NCI-H2081 (cell line): ENCODE data around the gene VAC14.
"Not testable (repeated sequence)": the region's sequence is repeated elsewhere in the genome, so short reads cannot be mapped to it uniquely, and the experiment has no call there.

Experiments
- DNase-seq, 2 experiments: peaks; one replicate each; lab custom pipeline; 2025; lab: John Stamatoyannopoulos, UW

Gene VAC14

GRCh38 chr16:70743791-70744190 is 57.2 kb downstream of the VAC14 start:
- no peak for DNase-seq

- not testable (repeated sequence) for DNase-seq
Observed at GRCh38 chr16:70742967-70743366, 58.0 kb downstream of the VAC14 start.

- no peak for DNase-seq
Observed at GRCh38 chr16:70741783-70742125, 59.2 kb downstream of the VAC14 start.

GRCh38 chr16:70740914-70741782 is 59.8 kb downstream of the VAC14 start:
- no peak for DNase-seq

- DNase-seq: no peak
Observed at GRCh38 chr16:70740174-70740913, 60.6 kb downstream of the VAC14 start.

GRCh38 chr16:70739389-70739788 is 61.6 kb downstream of the VAC14 start:
- DNase-seq: no peak

- no peak for DNase-seq
Observed at GRCh38 chr16:70738083-70738977, 62.6 kb downstream of the VAC14 start.

- DNase-seq: no peak
Observed at GRCh38 chr16:70737377-70738082, 63.4 kb downstream of the VAC14 start.

- no peak for DNase-seq
Observed at GRCh38 chr16:70736465-70737376, 64.2 kb downstream of the VAC14 start.

- DNase-seq: no peak
Observed at GRCh38 chr16:70735141-70735979, 65.6 kb downstream of the VAC14 start.

- DNase-seq: no peak
Observed at GRCh38 chr16:70734522-70735095, 66.3 kb downstream of the VAC14 start.

- DNase-seq: no peak
Observed at GRCh38 chr16:70730944-70731343, 70.0 kb downstream of the VAC14 start.

GRCh38 chr16:70730031-70730430 is 70.9 kb downstream of the VAC14 start:
- DNase-seq: no peak

- no peak for DNase-seq
Observed at GRCh38 chr16:70729292-70729691, 71.7 kb downstream of the VAC14 start.

- no peak for DNase-seq
Observed at GRCh38 chr16:70728150-70728549, 72.8 kb downstream of the VAC14 start.

GRCh38 chr16:70726892-70727361 is 74.0 kb downstream of the VAC14 start:
- DNase-seq: no peak

- DNase-seq: no peak
Observed at GRCh38 chr16:70725912-70726828, 74.8 kb downstream of the VAC14 start.
